DND-41 (cell line): ENCODE data around the gene SCYL2.

Source experiments
- ATAC-seq: fragments of 200-7000 bp; cut with Tn5 transposase; 3 replicates; pipeline ENCODE4 v1.9.1; 2021; ENCODE audit warnings: low read depth; ENCODE audit not compliant: insufficient read depth
- DNase-seq: peaks from one replicate; pipeline ENCODE4 v3.0.0-alpha.2; 2020
- H2AFZ ChIP-seq: 2 replicates; pipeline ENCODE4 v1.6.0; 2012; ENCODE audit warnings: low read depth, low read length
- H3K27ac ChIP-seq: 2 replicates; pipeline ENCODE4 v1.5.1; 2012; ENCODE audit warnings: low read length, inconsistent platforms
- H3K27me3 ChIP-seq: fragments of 200-600 bp; sonication (generic); 2 replicates; pipeline ENCODE4 v1.6.0; 2012; ENCODE audit warnings: low read length, mild to moderate bottlenecking, inconsistent platforms; ENCODE audit not compliant: insufficient read depth, poor library complexity
- H3K36me3 ChIP-seq: 2 replicates; pipeline ENCODE4 v1.5.1; 2012; ENCODE audit warnings: low read length, inconsistent platforms; ENCODE audit not compliant: insufficient read depth
- H3K4me1 ChIP-seq: 2 replicates; pipeline ENCODE4 v1.5.1; 2012; ENCODE audit warnings: mild to moderate bottlenecking, low read length; ENCODE audit not compliant: insufficient read depth
- H3K4me2 ChIP-seq: 2 replicates; pipeline ENCODE4 v1.6.0; 2012; ENCODE audit warnings: mild to moderate bottlenecking, moderate library complexity, low read length, inconsistent platforms; ENCODE audit not compliant: insufficient read depth
- H3K4me3 ChIP-seq, 2 experiments: fragments of 200-600 bp in 1 of 2; shearing (Covaris generic) in 1 of 2; 2 replicates each; pipeline ENCODE4 v1.5.1; 2012 to 2016; ENCODE audit warnings: inconsistent platforms in 2 of 2, low read length in 2 of 2, mild to moderate bottlenecking in 2 of 2, low read depth in 1 of 2, moderate library complexity in 1 of 2
- H3K79me2 ChIP-seq: 2 replicates; pipeline ENCODE4 v1.6.0; 2012; ENCODE audit warnings: low read length, inconsistent platforms; ENCODE audit not compliant: insufficient read depth
- H3K9ac ChIP-seq: 2 replicates; pipeline ENCODE4 v1.6.0; 2012; ENCODE audit warnings: low read depth, mild to moderate bottlenecking, inconsistent platforms, low read length, moderate library complexity
- H3K9me3 ChIP-seq: 2 replicates; pipeline ENCODE4 v1.5.1; 2012; ENCODE audit warnings: low read length, moderate library complexity, mild to moderate bottlenecking, inconsistent platforms; ENCODE audit not compliant: insufficient read depth, severe bottlenecking
- H4K20me1 ChIP-seq: 2 replicates; pipeline ENCODE4 v1.6.0; 2012; ENCODE audit warnings: low read length; ENCODE audit not compliant: insufficient read depth
- EZH2 ChIP-seq: IDR thresholded peaks from 3 replicates; pipeline ENCODE4 v1.6.1; 2012; ENCODE audit warnings: borderline replicate concordance, low read depth, mild to moderate bottlenecking, moderate library complexity, low read length, inconsistent platforms; ENCODE audit not compliant: severe bottlenecking
- TF ChIP-seq, protein P1 (sequence below): IDR thresholded peaks from 2 replicates; pipeline ENCODE4 v1.5.1; 2012; ENCODE audit warnings: borderline replicate concordance, low read length, moderate library complexity, mild to moderate bottlenecking; ENCODE audit not compliant: poor library complexity, severe bottlenecking; ENCODE audit errors: extremely low read depth

Gene SCYL2

GRCh38 chr12:100239589-100239988, 27.4 kb upstream of the SCYL2 start:
- DNase-seq (no peak), ATAC-seq (no peak)
- H3K4me1 ChIP-seq, result no peaks in the 10 kb centered on the region
- H3K9me3 ChIP-seq, result no peaks in the 10 kb centered on the region
- no peak overlapping the region for H2AFZ ChIP-seq
- no peaks in the 10 kb centered on the region for H4K20me1 ChIP-seq
- no peak overlapping the region for H3K27ac ChIP-seq
- H3K4me3 ChIP-seq, result no peak overlapping the region
- H3K79me2 ChIP-seq, result no peaks in the 10 kb centered on the region
- TF ChIP-seq, protein P1, sequence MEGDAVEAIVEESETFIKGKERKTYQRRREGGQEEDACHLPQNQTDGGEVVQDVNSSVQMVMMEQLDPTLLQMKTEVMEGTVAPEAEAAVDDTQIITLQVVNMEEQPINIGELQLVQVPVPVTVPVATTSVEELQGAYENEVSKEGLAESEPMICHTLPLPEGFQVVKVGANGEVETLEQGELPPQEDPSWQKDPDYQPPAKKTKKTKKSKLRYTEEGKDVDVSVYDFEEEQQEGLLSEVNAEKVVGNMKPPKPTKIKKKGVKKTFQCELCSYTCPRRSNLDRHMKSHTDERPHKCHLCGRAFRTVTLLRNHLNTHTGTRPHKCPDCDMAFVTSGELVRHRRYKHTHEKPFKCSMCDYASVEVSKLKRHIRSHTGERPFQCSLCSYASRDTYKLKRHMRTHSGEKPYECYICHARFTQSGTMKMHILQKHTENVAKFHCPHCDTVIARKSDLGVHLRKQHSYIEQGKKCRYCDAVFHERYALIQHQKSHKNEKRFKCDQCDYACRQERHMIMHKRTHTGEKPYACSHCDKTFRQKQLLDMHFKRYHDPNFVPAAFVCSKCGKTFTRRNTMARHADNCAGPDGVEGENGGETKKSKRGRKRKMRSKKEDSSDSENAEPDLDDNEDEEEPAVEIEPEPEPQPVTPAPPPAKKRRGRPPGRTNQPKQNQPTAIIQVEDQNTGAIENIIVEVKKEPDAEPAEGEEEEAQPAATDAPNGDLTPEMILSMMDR, result no peak
- no peak for TF ChIP-seq EZH2
- H3K36me3 ChIP-seq, result no peaks in the 10 kb centered on the region
- no peak overlapping the region for H3K9ac ChIP-seq
- no peak overlapping the region for H3K4me2 ChIP-seq
- H3K27me3 ChIP-seq, result no peaks in the 10 kb centered on the region

DNA sequence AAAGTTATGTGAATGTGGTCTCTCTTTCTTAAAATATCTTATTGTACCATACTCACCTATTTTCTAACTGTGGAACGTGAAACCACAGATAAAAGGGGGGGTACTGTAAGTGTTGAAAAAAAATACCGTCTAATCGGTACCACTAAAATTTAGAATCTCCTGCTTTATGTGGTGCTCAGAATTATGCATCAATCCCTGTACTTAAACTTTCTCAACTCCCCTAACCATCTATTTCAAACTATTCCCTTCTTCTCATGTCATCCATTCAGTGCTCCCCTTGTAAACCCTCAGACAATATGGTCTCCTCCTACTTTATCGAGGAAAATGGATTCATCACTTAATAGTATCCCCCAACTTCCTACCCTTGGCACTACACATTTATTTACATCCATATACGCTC, 23.8 kb upstream of the SCYL2 start:
- no peaks in the 10 kb centered on the region for H3K36me3 ChIP-seq
- ATAC-seq (no peak), DNase-seq (no peak)
- no peaks in the 10 kb centered on the region for H4K20me1 ChIP-seq
- no peaks in the 10 kb centered on the region for H3K4me1 ChIP-seq
- H3K27me3 ChIP-seq, result no peaks in the 10 kb centered on the region
- H3K9ac ChIP-seq, result no peak overlapping the region
- no peak overlapping the region for H3K4me2 ChIP-seq
- H3K9me3 ChIP-seq, result no peaks in the 10 kb centered on the region
- H2AFZ ChIP-seq, result no peak overlapping the region
- H3K27ac ChIP-seq, result no peak overlapping the region
- no peaks in the 10 kb centered on the region for H3K79me2 ChIP-seq
- TF ChIP-seq, protein P1, result no peak
- TF ChIP-seq EZH2, result no peak
- H3K4me3 ChIP-seq, result no peak overlapping the region

GRCh38 chr12:100247765-100248164, 19.2 kb upstream of the SCYL2 start:
- Histone ChIP-seq H3K9me3 (no peaks in the 10 kb centered on the region), H3K79me2 (no peaks in the 10 kb centered on the region), H3K4me1 (no peaks in the 10 kb centered on the region), H3K27ac (no peak overlapping the region), H2AFZ (no peak overlapping the region), H3K27me3 (no peaks in the 10 kb centered on the region), H3K9ac (no peak overlapping the region), H3K4me2 (no peak overlapping the region), H3K36me3 (no peaks in the 10 kb centered on the region), H4K20me1 (no peaks in the 10 kb centered on the region), H3K4me3 (no peak overlapping the region)
- no peak for DNase-seq
- TF ChIP-seq, protein P1, result no peak
- no peak for TF ChIP-seq EZH2
- no peak for ATAC-seq

- Histone ChIP-seq H2AFZ (no peak overlapping the region), H3K36me3 (no peaks in the 10 kb centered on the region), H3K27ac (no peak overlapping the region), H3K9ac (no peak overlapping the region), H3K4me1 (no peaks in the 10 kb centered on the region), H3K9me3 (no peaks in the 10 kb centered on the region), H4K20me1 (no peaks in the 10 kb centered on the region), H3K27me3 (no peaks in the 10 kb centered on the region), H3K79me2 (no peaks in the 10 kb centered on the region), H3K4me2 (no peak overlapping the region), H3K4me3 (no peak overlapping the region)
- DNase-seq (no peak), ATAC-seq (no peak)
- TF ChIP-seq EZH2, result no peak
- TF ChIP-seq, protein P1, result no peak
Measured at GRCh38 chr12:100248886-100249285, 18.1 kb upstream of the SCYL2 start.
